HG03575 (cell line): Measurements from ENCODE around the gene NUP98.
"Not testable (repeated sequence)": the region's sequence is repeated elsewhere in the genome, so short reads cannot be mapped to it uniquely, and the experiment has no call there.

Experiments used
- ATAC-seq: cut with Tn5 transposase; IDR thresholded peaks from one replicate; pipeline ENCODE4 v1.9.1; 2021; ENCODE audit not compliant: unreplicated experiment, insufficient number of reproducible peaks, low FRiP score; ENCODE audit errors: extremely low read depth

The NUP98 gene

GRCh38 chr11:3807909-3808860, 10.8 kb upstream of the NUP98 start, which contains the start of gene PGAP2:
Gene PGAP2 (plus strand): TSS chr11:3808560. CDS start chr11:3811260, 2,700 bp downstream.
- ATAC-seq, result no peak

- no peak for ATAC-seq
These were observed 6.6 kb upstream of the NUP98 start for GRCh38 chr11:3803726-3804495.

- no peak for ATAC-seq
These were observed 4.8 kb upstream of the NUP98 start for GRCh38 chr11:3802011-3802790.

GRCh38 chr11:3799873-3800272, 2.5 kb upstream of the NUP98 start:
- no peak for ATAC-seq

- ATAC-seq, result no peak
These were observed 1.8 kb upstream of the NUP98 start for GRCh38 chr11:3799143-3799542.

DNA sequence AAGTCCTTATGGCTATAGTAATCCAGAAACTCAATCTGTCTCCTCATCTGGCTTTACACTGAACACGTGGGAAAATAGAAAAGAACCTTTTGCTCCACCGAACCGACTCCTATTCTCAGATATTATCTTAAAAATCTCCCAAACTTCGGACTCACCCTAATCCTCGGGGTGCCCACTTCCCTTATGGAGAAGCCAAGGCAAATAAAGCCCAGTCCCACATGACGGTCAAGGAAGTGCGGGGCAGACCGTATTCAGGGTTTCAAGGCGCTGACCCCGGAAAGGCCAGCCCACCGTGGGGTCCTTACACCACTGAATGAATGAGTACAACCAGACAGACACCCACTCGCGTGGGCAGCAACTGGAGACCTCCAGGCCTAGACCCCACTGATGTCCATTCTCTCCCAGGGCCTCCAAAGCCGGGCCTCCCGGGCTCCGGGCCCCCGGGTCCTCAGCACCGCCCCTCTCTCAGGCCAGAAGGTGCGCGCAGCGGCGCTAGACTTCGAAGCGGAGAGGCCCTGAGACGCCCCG, 489 bp downstream of the NUP98 start:
- ATAC-seq, result no peak

DNA sequence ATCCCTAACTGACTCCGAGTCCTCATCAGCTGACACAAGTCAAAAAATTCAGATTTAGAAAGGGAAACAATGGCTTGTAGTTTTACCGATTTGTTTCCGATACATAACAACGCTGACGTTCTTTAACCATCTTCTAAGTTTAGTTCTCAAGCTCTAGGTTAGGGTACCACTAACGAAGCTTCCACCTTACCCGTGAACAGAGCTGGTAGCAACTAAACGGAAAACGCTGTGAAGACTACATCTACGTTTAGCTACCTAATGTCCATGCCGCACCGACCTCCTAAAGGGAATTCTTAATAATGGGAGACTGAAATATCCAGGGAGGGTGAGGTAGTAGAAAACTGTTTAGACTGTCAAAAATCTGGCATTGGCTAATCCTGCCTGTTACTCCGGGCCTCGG, 1.0 kb downstream of the NUP98 start:
- no peak for ATAC-seq

GRCh38 chr11:3796002-3796311, 1.4 kb downstream of the NUP98 start:
- ATAC-seq, result no peak

DNA sequence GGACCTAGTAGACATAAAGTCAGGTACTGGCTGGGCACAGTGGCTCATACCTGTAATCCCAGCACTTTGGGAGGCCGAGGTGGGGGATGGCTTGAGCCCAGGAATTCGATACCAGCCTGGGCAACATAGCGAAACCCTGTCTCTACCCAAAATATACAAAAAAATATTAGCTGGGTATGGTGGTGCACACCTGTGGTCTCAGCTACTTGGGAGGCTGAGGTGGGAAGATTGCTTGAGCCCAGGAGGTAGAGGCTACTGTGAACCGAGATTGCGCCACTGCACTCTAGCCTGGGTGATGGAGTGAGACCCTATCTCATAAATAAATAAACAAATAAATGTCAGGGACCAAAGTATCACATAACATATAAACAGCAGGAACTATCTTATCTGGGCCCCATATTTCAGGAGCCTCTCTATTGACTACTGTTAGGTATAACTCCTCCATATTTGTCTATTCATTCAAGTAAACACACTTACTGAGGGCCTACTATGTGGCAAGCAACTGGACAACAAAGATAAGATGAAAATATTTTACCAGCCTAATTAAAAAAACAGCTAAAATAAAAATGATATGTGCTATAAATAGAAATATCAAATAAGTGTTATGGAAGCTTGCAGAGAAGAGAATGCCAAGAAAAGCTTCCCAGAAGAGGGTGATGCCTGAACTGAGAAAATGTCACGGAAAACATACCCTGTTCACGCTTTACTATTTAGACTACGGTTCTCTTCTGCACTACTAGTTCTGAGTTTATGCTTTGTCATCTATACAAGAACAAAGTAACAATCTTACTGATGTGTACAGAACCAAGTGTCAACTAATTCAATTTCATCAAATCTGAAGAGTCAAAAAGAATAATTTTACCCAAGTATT, 2.0 kb downstream of the NUP98 start:
- no peak for ATAC-seq

DNA sequence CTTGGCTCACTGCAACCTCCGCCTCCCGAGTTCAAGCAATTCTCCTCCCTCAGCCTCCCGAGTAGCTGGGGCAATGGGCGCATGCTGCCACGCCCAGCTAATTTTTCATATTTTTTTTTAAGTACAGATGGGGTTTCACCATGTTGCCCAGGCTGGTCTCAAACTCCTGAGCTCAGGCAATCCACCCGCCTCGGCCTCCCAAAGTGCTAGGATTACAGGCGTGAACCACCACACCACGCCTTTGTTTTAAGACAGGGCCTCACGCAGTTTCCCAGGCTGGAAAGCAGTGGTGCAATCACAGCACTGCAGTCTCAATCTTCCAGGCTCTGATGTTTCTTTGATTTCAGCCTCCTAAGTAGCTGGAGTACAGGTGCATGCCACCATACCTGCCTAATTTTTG, 3.0 kb downstream of the NUP98 start:
- not testable (repeated sequence) for ATAC-seq

DNA sequence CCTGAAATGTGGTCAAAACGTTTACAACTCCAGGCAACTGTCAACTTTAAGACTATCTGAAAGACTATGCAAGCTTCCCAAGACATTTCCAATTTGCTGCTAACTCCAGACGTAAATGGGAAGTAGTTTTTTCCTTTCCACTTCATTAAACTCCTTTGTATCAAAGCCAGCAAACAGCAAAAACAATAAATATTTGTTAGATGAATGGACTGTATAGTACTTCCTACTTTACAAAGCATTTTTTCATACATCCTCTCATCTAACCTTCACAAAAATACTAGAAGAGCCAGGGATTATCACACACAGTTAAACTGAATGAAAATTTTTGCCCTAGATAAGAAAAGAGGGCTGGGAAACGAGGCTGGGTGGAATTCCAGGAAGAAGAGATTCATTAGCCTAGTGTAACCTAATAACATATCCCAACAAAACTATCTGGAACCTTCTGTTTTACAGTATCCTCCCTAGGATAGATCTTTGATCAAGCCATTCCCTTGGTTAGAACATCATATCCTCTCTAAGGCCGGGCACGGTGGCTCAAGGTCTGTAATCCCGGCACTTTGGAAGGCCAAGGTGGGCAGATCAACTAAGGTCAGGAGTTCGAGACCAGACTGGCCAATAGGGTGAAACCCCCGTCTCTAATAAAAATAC, 10.4 kb downstream of the NUP98 start:
- ATAC-seq, result no peak

- ATAC-seq, result no peak
These were observed 13.7 kb downstream of the NUP98 start for GRCh38 chr11:3783611-3784010.

DNA sequence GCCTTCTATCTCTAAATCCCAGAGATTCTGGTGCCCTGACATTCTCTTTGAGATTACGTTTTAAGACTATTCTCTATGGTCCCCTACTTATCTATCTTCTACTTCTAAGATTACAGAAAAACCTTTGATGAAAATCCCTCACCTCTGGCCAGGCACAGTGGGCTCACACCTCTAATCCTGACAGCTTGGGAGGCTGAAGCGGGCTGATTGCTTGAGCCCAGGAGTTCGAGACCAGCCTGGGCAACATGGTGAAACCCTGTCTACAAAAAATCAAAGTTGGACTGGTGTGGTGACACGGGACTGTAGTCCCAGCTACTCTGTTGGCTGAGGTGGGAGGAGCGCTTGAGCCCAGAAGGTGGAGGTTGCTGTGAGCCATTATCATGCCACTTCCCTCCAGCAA, 14.4 kb downstream of the NUP98 start:
- no peak for ATAC-seq

- no peak for ATAC-seq
These were observed 15.9 kb downstream of the NUP98 start for GRCh38 chr11:3781423-3781822.

DNA sequence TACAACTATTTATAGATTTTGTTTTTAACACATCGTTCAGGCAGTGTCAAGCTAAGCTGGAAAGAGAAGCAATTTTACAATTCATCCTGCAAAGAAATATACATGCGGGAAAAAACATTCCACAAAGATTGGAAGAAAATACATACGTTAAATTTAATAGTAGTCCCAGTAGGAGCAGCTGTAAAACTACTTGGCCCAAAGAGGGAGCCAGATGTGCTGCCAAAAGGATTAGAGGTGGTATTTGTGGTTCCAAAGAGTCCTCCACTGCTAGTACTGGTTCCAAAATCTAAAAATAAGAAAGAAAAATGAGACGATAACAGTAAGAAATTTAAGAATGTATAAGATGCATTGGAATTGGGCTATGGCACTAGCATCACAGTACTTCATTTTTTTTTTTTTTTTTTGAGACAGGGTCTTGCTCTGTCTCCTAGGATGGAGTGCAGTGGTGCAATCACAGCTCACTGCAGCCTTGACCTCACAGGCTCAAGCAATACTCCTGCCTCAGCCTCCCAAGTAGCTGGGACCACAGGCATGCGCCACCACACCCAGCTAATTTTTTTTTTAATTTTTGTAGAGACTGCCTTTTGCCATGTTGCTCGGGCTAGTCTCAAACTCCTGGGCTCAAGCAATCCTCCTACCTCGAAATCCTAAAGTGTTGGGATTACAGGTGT, 21.5 kb downstream of the NUP98 start:
- ATAC-seq, result no peak

DNA sequence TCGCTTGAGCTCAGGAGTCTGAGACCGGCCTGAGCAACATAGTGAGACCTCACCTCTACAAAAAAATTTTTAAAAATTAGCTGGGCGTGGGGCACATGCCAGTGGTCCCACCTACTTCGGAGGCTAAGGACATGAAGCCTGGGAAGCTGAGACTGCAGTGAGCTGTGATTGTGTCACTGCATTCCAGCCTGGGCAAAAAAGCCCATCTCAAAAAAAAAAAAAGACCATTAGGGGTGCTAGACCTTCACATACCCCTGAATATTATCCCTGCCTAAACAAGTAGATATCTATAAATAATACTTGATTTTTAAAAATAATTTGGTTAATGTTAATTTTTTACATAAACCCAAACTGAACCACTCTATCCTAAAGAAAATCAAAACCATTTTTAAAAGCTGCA, 24.2 kb downstream of the NUP98 start:
- no peak for ATAC-seq

DNA sequence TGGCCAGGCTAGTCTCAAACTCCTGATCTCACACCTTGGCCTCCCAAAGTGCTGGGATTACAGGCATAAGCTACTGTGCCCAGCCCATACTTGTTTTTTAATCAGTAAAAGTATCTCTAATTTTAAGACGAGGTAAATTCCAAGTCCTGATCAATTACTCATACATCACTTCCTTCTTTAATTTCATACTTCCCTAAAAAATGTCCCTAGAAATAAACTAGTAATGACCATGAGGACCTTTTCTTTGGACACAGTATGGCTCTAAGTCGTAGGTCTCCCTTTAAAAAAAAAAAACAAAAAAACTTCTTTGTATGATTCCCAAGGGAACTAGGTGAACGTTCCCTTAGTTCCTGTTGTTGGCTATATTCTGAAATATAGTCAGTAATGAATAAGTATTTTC, 29.8 kb downstream of the NUP98 start:
- no peak for ATAC-seq
